GM21825 (cell line): ENCODE results near the gene NIPAL1.

ENCODE experiments used
- ATAC-seq: cut with Tn5 transposase; IDR thresholded peaks from one replicate; pipeline ENCODE4 v1.9.1; 2021; ENCODE audit warnings: mild to moderate bottlenecking, moderate library complexity; ENCODE audit not compliant: unreplicated experiment

NIPAL1 gene

DNA sequence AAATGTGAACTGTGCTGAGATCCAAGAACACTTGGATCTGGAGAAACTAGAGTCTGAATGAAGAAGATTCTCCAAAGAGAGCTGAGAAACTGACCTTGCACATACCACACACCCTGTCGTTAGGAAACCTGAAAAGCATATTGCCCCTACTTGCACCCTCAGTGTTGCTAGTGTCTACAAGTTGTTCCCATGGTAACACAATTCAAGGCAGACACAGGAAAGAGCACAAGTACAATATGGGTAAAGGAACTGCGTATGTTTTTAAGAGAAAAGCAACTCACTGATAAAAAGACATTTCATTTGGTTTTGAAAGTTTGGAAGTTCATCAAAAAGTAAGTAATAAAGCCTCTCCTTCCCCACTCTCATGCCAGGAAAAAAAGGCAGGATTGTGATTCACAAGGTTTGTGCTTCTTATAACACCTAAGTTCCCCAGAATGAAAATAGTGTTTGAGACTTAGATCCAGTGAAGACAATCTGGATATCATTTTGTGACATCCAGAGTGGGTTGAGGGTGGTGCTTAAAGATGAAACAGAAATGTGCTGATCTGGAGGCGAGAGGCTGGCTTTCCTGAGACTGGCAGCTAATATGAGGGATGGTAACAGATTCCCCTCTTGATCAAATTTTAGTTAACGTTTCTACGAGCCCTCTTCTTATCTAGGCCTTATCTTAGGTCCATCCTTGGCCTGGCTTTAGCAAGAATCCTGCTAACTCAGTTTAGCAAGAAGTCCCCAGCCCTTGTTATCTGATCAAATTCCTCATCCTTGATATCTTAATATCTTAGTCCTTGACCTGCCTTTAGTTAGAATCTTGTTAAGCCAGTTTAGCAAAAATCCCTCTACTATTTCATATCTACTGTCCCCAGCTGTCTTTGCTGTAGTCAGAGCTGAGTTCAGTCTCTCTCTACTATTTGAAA lies 42.3 kb downstream of the NIPAL1 start:
- no peak for ATAC-seq

DNA sequence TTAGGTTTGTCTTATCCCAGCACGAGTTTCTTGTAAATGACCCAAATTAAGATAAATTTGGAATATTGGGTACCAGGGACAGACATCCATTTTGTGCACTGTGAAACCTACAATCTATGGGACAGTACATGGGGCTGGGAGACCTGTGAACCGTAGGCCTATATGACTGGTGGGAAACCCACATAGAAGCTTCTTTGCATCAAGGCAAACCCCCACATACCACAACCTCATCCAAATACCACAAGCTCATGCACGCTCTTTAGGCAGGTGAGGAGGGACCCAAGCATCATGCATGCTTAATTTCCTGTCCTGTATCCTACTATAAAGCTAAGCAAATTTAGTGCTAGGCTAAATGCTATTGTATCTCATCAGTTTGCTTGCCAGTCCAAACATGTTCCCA lies 47.8 kb downstream of the NIPAL1 start:
- no peak for ATAC-seq

DNA sequence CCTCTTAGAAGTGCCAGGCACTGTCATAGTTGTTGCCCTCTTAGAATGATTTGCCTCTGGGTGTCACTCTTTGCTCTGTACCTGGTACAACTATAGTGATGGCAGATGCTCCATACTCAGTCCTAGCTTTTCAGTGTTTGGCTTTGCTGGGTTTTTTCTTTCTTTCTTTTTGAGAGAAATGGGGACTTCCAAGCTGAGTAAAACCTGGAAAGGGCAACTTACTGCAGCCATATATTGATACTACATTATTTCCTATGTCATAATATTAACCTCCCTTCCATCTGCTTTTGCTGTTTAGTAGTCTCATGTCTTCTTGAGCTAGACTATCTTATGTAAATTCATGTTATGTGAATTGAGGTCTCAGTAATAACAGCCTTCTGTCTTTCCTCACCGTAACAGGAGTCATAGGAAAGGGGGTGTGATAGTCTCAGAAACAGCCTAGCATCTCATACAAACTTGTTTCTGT lies 49.0 kb downstream of the NIPAL1 start:
- ATAC-seq = peak; percentile 65

DNA sequence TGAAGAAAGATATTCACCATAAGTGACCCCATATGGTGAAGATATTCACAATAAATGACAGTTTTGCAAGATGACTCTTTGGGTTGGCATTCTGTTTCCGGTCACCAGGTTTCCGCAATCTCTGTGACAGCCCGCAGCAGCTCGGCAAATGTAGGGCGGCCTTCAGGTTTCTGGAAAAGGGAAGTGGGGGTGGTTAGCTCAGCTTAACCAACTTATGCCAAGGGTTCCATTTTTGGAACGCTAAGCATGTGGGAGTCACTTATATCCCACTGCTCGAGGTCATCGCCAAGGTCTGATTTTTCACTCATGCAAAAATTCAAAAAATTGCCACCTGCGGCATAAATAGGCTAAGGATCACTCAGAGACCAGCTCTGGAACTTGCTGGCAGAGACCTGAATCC lies 51.0 kb downstream of the NIPAL1 start:
- ATAC-seq = no peak

DNA sequence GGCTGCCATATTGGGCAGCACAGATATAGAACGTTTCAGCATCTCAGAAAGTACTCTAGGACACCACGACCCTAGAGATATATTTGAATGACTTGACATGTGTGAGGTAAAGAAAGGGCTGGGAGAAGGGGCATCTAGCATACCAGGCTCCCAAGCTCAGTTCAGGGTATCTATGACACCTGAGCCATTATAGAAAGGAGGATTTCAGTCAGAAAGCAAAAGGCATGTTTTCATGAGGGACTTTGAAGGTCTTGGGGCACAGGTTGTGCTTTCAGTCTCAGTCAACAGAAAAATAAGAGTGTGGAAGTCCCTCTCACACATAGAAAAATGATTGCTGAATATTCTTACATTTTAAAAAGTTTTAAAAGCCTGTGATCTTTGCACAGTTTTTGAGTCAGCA lies 51.6 kb downstream of the NIPAL1 start:
- ATAC-seq = no peak

DNA sequence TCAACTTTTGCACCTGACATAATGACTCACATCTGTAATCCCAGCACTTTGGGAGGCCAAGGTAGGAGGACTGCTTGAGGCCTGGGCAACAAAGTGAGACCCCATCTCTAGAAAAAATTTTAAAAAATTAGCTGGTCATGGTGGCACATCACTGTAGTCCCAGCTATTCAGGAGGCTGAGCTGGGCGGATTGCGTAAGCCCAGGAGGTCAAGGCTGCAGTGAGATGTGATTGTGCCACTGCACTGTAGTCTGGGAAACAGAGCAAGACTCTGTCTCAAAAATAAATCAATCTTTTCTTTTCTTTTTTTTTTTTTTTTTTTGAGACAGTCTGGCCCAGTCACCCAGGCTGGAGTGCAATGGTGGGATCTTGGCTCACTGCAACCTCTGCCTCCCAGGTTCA lies 52.5 kb downstream of the NIPAL1 start:
- ATAC-seq = no peak

DNA sequence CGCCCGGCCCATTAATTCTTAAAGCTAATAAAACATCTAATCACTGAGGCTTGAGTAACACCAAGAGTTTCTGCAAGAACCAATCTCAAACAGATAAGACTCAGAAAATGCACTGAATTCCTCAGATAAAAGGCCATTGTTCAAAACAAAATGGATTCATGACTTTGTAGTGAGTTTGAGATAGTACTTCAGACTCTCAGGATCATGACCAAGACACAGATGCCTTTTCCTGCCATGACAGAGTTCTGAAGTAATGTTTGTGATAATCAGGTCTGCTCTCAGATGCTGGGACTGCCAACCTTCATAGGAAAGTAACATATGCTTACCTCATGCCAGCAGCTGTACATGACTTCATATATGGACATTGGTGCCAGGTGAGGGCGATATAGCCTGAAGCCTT lies 54.6 kb downstream of the NIPAL1 start:
- no peak for ATAC-seq

DNA sequence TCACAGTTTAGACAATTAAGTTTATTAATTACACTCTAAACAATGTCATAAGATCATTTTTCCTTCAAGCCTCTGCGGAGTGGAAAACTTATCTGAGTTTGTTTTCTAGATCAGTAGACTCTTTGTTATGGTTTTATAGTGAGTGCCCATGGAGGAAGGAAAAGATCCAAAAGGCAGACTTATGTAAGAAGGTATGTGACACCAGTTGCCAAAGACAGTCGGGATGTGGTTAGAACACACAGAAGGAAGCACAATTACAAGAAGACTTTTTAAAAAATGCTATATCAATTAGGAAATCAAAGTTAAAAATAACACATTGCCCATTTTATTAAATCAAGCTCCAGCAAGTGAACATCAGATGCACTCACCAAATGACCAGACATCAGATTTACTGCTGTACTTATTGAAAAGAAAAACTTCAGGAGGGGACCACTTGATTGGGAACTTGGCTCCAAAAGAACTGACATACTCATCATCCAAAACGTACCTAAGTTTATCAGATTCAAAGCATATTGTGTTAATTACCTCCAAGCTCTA lies 57.1 kb downstream of the NIPAL1 start:
- no peak for ATAC-seq

DNA sequence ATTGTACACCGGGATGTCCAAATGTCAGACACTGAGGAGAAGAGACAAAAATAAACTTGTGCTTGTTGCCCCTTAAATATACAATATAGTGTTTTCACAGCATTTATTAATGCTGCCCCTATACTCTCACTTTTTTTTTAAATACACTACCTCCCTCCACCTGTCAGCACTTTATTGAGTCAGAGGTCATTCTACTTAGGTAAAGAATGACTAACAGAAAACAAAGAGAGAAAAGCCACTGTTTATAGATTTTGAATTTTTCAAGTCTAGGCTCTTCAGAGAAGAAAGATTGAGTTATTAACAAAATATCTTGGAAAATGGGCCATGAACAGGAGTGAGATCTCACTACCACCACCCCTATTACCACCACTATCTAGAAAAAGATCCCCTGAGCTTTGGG lies 58.1 kb downstream of the NIPAL1 start:
- ATAC-seq = no peak

DNA sequence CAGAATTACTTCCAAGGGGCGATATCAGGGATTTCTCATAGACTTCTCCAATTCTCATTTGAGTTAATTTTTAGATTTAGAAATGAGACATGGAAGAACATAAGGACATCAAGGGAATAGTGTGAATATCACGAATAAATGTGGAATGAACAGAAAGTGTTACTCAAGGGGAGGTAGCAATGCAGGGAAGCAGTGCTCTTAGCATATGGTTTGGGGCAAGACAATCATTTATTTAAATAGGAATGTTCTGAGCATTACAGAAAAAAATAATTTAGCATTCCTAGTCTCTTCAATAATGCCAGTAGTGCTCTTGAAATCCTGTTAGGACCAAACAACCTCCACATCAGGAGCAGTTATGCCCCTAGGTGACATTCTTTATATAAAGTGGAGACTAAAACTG lies 61.9 kb downstream of the NIPAL1 start:
- ATAC-seq = no peak

DNA sequence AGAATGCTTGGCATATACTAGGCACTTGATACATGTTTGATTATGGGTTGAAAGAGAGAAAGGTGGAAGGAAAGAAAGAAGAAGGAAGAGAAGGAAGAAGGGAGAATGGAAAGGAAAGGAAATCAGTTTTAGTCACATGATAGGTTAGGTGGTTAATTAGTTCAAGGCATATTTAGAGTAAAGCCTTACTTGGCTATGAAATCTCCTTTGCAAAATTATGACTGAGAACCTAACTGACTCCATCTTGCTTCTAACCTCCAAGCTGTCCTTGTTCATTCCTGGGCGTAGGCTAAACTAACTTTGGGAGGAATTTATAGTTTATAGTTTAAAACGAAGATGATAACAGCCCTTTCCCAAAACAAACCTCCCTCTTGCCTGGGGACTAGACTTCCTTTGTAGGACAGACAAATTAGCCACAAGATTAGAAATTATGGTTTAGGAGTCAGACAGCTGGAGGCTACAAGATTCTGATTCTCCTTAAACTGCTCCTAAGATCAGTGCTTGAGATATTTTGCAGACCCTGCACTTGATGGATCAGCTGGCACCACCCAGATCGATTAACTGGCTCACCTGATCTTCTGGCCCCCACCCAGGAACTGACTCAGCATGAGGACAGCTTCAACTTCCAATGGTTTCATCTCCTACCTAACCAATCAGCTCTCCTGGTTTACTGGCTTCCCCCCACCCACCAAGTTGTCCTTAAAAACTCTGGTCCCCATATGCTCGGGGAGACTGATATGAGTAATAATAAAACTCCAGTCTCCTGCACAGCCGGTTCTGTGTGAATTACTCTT lies 62.5 kb downstream of the NIPAL1 start:
- no peak for ATAC-seq

DNA sequence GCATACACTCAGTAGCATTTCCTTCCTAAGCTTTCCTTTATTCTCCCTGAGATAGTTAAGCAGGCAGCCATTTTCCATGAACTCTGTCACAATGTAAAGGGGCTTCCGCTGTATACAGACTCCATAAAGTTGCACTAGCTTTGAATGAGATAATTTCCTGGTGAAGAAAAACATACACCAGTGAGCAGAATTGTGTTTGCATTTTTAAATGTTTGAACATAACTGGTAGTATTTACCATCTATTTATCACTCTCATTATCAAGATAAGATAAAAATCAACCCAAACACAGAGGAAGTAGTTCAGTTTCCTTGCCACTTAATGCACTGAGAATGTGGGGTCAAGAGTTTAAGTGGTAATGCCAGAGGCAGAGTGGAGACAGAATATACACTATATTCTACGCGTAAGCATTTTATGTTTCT lies 63.4 kb downstream of the NIPAL1 start:
- no peak for ATAC-seq

DNA sequence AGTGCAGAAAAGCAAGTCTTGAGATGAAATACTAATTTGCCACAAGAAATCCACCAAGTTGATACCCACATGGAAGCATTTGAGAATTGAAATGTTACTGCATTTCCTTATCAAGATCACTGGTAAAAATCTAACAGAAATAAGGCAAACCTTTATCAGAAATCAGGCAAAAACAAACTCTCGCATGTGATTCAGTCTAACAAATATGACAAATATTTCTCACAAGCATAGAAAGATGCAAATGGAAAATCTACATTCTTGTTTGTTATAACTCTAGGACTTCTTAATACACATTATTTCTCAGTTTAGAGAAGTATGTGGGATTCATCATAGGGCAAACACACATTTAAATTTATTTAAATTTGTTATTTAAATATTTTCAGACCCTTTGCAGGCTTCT lies 64.6 kb downstream of the NIPAL1 start:
- ATAC-seq = no peak

DNA sequence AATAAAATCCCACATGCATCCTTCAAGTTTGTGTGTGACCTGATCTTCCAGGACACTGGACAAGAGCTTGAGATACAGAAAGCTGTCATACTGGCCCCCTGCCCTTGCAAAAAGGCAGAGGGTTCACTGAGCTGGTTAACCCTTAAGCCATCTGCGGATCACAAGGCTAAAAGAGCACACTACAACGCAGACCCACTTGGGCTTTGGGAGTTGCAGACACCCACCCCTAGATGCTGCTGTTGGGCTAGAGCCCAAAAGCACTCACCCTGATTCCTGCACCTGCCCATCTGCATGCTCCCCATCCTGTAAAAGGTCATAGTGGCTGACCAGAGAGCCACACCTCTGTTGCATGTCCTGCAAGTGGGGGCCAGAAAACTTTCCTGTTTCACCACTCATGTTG lies 66.4 kb downstream of the NIPAL1 start:
- no peak for ATAC-seq

DNA sequence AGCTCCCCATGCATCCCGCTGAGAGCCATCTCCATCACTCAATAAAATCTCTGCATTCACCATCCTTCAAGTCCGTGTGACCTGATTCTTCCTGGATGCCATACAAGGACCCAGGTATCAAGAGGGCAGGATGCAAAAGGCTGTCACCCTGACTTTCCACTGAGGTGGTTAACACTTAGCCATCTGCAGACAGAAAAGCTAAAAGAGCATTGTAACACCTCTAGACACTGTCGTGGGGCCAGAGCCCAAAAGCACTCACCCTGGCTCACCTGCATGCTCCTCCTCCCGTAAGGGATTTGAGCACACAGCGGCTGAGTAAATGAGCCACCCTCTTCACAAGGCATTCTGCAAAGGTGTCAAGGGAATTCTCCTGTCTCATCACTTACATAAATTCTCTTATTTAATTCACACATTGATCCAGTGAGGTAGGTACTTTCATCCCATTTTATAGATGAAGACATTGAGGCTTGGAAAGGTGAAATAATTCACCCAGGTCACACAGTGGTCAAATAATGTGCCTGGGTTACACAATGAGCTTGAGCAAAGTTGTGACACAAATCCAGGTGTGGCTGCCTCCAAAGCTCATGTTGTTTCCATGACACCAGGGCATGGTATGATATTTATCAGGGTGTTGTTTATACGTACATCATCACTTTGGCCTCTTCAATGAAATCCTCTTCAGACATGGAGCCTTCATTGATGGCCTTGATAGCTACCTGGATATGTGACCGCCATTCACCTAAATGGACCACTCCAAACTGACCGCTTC lies 69.4 kb downstream of the NIPAL1 start:
- ATAC-seq = no peak
